ENCODE measurements around the gene AQP1. TPM values are rescaled to one million over a fixed set of nuclear protein-coding genes. Genes with fewer than 3 reads are reported as not detected.

Gene AQP1
- total RNA-seq, 1 experiment from 2014 or later: not detected

- no peak overlapping the region for H3K4me3 Mint-ChIP-seq (ENCODE audit: unreplicated experiment)
- no peaks in the 10 kb centered on the region for H3K9me3 Mint-ChIP-seq (ENCODE audit: unreplicated experiment)
- no TSS peak for BruUV-seq (replicated peaks)
- intact Hi-C loops (cut with micrococcal nuclease): no loop called here
- POLR2A ChIA-PET: no interaction called here
- H3K27me3 Mint-ChIP-seq (ENCODE audit: insufficient read depth, unreplicated experiment): no peaks in the 10 kb centered on the region
- no peaks in the 10 kb centered on the region for H3K4me1 Mint-ChIP-seq (ENCODE audit: insufficient read depth, unreplicated experiment)
- H3K36me3 Mint-ChIP-seq (ENCODE audit: insufficient read depth, unreplicated experiment): no peaks in the 10 kb centered on the region
- TF ChIP-seq CTCF (IDR thresholded peaks at IDR 0.05; ENCODE audit: unreplicated experiment): no peak
- CTCF ChIA-PET: no interaction called here
- DNase-seq (ENCODE audit: unreplicated experiment): no peak
- no peak overlapping the region for H3K27ac Mint-ChIP-seq (ENCODE audit: low read depth, unreplicated experiment)
Measured at GRCh38 chr7:30896036-30896435, 15.6 kb upstream of the AQP1 start.

- ChIA-PET POLR2A (interaction anchor here (0.6 kb wide), 1 partner anchor 1442 kb away, joined by 3 read pairs; no protein-coding TSS in a partner anchor), CTCF (interaction anchor here (0.6 to 1.0 kb wide), 3 partner anchors 16 to 235 kb away, joined by 3 to 4 read pairs (median 3); no protein-coding TSS in a partner anchor)
- no peaks in the 10 kb centered on the region for H3K4me1 Mint-ChIP-seq (ENCODE audit: insufficient read depth, unreplicated experiment)
- no peaks in the 10 kb centered on the region for H3K36me3 Mint-ChIP-seq (ENCODE audit: insufficient read depth, unreplicated experiment)
- no TSS peak for BruUV-seq (replicated peaks)
- no peak for DNase-seq (ENCODE audit: unreplicated experiment)
- H3K9me3 Mint-ChIP-seq (ENCODE audit: unreplicated experiment): no peaks in the 10 kb centered on the region
- no peaks in the 10 kb centered on the region for H3K27me3 Mint-ChIP-seq (ENCODE audit: insufficient read depth, unreplicated experiment)
- TF ChIP-seq CTCF (IDR thresholded peaks at IDR 0.05; ENCODE audit: unreplicated experiment): no peak
- intact Hi-C loops (cut with micrococcal nuclease): no loop called here
- H3K27ac Mint-ChIP-seq (ENCODE audit: low read depth, unreplicated experiment): no peak overlapping the region
- H3K4me3 Mint-ChIP-seq (ENCODE audit: unreplicated experiment): no peak overlapping the region
Measured at GRCh38 chr7:30896783-30897637, 14.6 kb upstream of the AQP1 start.

DNA sequence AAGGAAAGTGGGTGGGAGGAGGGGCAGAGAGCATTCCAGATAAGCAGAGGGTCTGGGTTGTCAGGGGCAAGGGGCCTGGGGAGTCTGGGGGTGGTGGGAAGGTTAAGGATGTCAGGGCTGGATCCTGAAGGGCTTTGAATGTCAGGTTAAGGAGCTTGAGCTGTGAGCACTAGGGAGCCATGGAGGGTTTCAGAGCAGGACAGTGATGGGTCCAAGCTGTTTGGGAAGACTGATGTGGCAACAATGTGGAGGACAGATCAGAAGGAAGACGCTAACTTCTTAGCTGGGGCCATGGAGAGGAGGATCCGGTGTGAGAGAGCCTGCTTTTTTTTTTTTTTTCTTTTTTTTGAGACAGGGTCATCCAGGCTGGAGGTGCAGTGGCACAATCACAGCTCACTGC lies 13.9 kb upstream of the AQP1 start:
- Mint-ChIP-seq H3K9me3 (ENCODE audit: unreplicated experiment) (no peaks in the 10 kb centered on the region), H3K4me1 (ENCODE audit: insufficient read depth, unreplicated experiment) (no peaks in the 10 kb centered on the region), H3K27me3 (ENCODE audit: insufficient read depth, unreplicated experiment) (no peaks in the 10 kb centered on the region), H3K4me3 (ENCODE audit: unreplicated experiment) (no peak overlapping the region), H3K27ac (ENCODE audit: low read depth, unreplicated experiment) (no peak overlapping the region), H3K36me3 (ENCODE audit: insufficient read depth, unreplicated experiment) (no peaks in the 10 kb centered on the region)
- no peak for DNase-seq (ENCODE audit: unreplicated experiment)
- no peak for TF ChIP-seq CTCF (IDR thresholded peaks at IDR 0.05; ENCODE audit: unreplicated experiment)
- BruUV-seq (replicated peaks): no TSS peak
- intact Hi-C loops (cut with micrococcal nuclease): no loop called here
- ChIA-PET CTCF (interaction anchor here (0.6 to 1.4 kb wide), 3 partner anchors 86 to 236 kb away, joined by 3 to 8 read pairs (median 4); no protein-coding TSS in a partner anchor), POLR2A (interaction anchor here (0.6 kb wide), 1 partner anchor 1442 kb away, joined by 3 read pairs; no protein-coding TSS in a partner anchor)

GRCh38 chr7:30898411-30898810 lies 13.2 kb upstream of the AQP1 start:
- BruUV-seq (replicated peaks): no TSS peak
- no peaks in the 10 kb centered on the region for H3K27me3 Mint-ChIP-seq (ENCODE audit: insufficient read depth, unreplicated experiment)
- CTCF ChIA-PET: interaction anchor here (0.7 to 1.4 kb wide), 3 partner anchors 15 to 236 kb away, joined by 3 to 8 read pairs (median 4); no protein-coding TSS in a partner anchor

More at GRCh38 chr7:30898411-30898810, 13.2 kb upstream of the AQP1 start:
- DNase-seq (ENCODE audit: unreplicated experiment): no peak
- H3K27ac Mint-ChIP-seq (ENCODE audit: low read depth, unreplicated experiment): no peak overlapping the region
- intact Hi-C loops (cut with micrococcal nuclease): no loop called here
- no peak for TF ChIP-seq CTCF (IDR thresholded peaks at IDR 0.05; ENCODE audit: unreplicated experiment)
- H3K36me3 Mint-ChIP-seq (ENCODE audit: insufficient read depth, unreplicated experiment): no peaks in the 10 kb centered on the region
- POLR2A ChIA-PET: no interaction called here
- no peaks in the 10 kb centered on the region for H3K9me3 Mint-ChIP-seq (ENCODE audit: unreplicated experiment)
- no peak overlapping the region for H3K4me3 Mint-ChIP-seq (ENCODE audit: unreplicated experiment)
- H3K4me1 Mint-ChIP-seq (ENCODE audit: insufficient read depth, unreplicated experiment): no peaks in the 10 kb centered on the region
